SK-N-SH treated with all-trans-retinoic acid at 6 μM for 48 hours (cell line): ENCODE results near the gene DNM2.
"Not testable (repeated sequence)": the region's sequence is repeated elsewhere in the genome, so short reads cannot be mapped to it uniquely, and the experiment has no call there.

Experiments
- ARNTL ChIP-seq: fragments of 450-650 bp; formaldehyde crosslinking; IDR thresholded peaks from 2 replicates; pipeline ENCODE4 v1.5.0; 2020; ENCODE audit warnings: low read depth, mild to moderate bottlenecking, moderate library complexity, borderline replicate concordance
- CSRNP3 ChIP-seq: fragments of 250-450 bp; sonication (Bioruptor Pico); IDR thresholded peaks from 2 replicates; pipeline ENCODE4 v1.5.1; 2021; ENCODE audit warnings: mild to moderate bottlenecking, moderate library complexity
- ESRRG ChIP-seq: fragments of 250-450 bp; sonication (Bioruptor Pico); IDR thresholded peaks from 2 replicates; pipeline ENCODE4 v1.6.1; 2021; ENCODE audit warnings: mild to moderate bottlenecking
- ISL1 ChIP-seq: fragments of 250-450 bp; sonication (Bioruptor Pico); IDR thresholded peaks from 2 replicates; pipeline ENCODE4 v2.1.2; 2022; ENCODE audit warnings: mild to moderate bottlenecking, moderate library complexity
- OSR1 ChIP-seq: fragments of 250-450 bp; sonication (Bioruptor Pico); IDR thresholded peaks from 2 replicates; pipeline ENCODE4 v1.8.0; 2022; ENCODE audit warnings: moderate library complexity, mild to moderate bottlenecking, inconsistent platforms
- PATZ1 ChIP-seq: fragments of 250-450 bp; sonication (Bioruptor Pico); IDR thresholded peaks from 2 replicates; pipeline ENCODE4 v1.8.0; 2020; ENCODE audit warnings: mild to moderate bottlenecking, moderate library complexity, borderline replicate concordance
- ZC3H10 ChIP-seq: fragments of 250-450 bp; sonication (Bioruptor Pico); IDR thresholded peaks from 2 replicates; pipeline ENCODE4 v1.5.1; 2021; ENCODE audit warnings: mild to moderate bottlenecking, moderate library complexity
- ZFP3 ChIP-seq: fragments of 250-450 bp; sonication (Bioruptor Pico); IDR thresholded peaks from 2 replicates; pipeline ENCODE4 v1.5.0; 2020; ENCODE audit warnings: mild to moderate bottlenecking, moderate library complexity
- ZNF565 ChIP-seq: fragments of 450-650 bp; formaldehyde crosslinking; conservative IDR thresholded peaks from 2 replicates; pipeline ENCODE4 v1.5.0; 2020; ENCODE audit warnings: low read depth, mild to moderate bottlenecking, moderate library complexity
- ZNF8 ChIP-seq: fragments of 450-650 bp; formaldehyde crosslinking; IDR thresholded peaks from 2 replicates; pipeline ENCODE4 v1.5.0; 2020; ENCODE audit warnings: mild to moderate bottlenecking, moderate library complexity
- TF ChIP-seq, protein P1 (sequence below): fragments of 250-450 bp; sonication (Bioruptor Pico); IDR thresholded peaks from 2 replicates; pipeline ENCODE4 v1.5.0; 2020; ENCODE audit warnings: mild to moderate bottlenecking, moderate library complexity
- TF ChIP-seq, protein P2 (sequence below): fragments of 250-450 bp; sonication (Bioruptor Pico); IDR thresholded peaks from 2 replicates; pipeline ENCODE4 v1.5.1; 2020; ENCODE audit warnings: low read depth, mild to moderate bottlenecking, moderate library complexity

DNA sequence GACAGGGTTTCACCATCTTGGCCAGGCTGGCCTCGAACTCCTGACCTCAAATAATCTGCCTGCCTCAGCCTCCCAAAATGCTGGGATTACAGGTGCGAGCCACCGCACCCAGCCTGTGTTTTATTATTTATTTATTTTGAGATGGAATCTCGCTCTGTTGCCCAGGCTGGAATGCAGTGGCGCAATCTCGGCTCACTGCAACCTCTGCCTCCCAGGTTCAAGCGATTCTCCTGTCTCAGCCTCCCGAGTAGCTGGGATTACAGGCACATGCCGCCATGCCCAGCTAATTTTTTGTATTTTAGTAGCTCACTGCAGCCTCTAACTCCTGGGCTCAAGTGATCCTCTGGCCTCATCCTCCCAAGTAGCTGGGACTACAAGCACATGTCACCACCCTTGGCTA, 159.7 kb downstream of the DNM2 start:
- TF ChIP-seq ZNF8 (CRISPR knock-in tag); ESRRG (CRISPR knock-in tag); ZFP3 (CRISPR knock-in tag); OSR1; CSRNP3 (CRISPR knock-in tag); ZC3H10 (CRISPR knock-in tag); PATZ1 (CRISPR knock-in tag); ISL1 (CRISPR knock-in tag); ZNF565 (CRISPR knock-in tag); ARNTL: not testable (repeated sequence)
- TF ChIP-seq, protein P1, sequence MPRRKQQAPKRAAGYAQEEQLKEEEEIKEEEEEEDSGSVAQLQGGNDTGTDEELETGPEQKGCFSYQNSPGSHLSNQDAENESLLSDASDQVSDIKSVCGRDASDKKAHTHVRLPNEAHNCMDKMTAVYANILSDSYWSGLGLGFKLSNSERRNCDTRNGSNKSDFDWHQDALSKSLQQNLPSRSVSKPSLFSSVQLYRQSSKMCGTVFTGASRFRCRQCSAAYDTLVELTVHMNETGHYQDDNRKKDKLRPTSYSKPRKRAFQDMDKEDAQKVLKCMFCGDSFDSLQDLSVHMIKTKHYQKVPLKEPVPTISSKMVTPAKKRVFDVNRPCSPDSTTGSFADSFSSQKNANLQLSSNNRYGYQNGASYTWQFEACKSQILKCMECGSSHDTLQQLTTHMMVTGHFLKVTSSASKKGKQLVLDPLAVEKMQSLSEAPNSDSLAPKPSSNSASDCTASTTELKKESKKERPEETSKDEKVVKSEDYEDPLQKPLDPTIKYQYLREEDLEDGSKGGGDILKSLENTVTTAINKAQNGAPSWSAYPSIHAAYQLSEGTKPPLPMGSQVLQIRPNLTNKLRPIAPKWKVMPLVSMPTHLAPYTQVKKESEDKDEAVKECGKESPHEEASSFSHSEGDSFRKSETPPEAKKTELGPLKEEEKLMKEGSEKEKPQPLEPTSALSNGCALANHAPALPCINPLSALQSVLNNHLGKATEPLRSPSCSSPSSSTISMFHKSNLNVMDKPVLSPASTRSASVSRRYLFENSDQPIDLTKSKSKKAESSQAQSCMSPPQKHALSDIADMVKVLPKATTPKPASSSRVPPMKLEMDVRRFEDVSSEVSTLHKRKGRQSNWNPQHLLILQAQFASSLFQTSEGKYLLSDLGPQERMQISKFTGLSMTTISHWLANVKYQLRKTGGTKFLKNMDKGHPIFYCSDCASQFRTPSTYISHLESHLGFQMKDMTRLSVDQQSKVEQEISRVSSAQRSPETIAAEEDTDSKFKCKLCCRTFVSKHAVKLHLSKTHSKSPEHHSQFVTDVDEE (CRISPR knock-in tag), result not testable (repeated sequence)
- TF ChIP-seq, protein P2, sequence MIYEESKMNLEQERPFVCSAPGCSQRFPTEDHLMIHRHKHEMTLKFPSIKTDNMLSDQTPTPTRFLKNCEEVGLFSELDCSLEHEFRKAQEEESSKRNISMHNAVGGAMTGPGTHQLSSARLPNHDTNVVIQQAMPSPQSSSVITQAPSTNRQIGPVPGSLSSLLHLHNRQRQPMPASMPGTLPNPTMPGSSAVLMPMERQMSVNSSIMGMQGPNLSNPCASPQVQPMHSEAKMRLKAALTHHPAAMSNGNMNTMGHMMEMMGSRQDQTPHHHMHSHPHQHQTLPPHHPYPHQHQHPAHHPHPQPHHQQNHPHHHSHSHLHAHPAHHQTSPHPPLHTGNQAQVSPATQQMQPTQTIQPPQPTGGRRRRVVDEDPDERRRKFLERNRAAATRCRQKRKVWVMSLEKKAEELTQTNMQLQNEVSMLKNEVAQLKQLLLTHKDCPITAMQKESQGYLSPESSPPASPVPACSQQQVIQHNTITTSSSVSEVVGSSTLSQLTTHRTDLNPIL (CRISPR knock-in tag), result not testable (repeated sequence)
